ENCODE data around the gene SPRYD3. TPM values are rescaled to one million over a fixed set of nuclear protein-coding genes. Genes with fewer than 3 reads are reported as not detected.
"Not testable (repeated sequence)": the region's sequence is repeated elsewhere in the genome, so short reads cannot be mapped to it uniquely, and the experiment has no call there.

Gene SPRYD3
- total RNA-seq, 4 donors from 2014 or later, result 15.9 to 75.5 (median 28.9) TPM

DNA sequence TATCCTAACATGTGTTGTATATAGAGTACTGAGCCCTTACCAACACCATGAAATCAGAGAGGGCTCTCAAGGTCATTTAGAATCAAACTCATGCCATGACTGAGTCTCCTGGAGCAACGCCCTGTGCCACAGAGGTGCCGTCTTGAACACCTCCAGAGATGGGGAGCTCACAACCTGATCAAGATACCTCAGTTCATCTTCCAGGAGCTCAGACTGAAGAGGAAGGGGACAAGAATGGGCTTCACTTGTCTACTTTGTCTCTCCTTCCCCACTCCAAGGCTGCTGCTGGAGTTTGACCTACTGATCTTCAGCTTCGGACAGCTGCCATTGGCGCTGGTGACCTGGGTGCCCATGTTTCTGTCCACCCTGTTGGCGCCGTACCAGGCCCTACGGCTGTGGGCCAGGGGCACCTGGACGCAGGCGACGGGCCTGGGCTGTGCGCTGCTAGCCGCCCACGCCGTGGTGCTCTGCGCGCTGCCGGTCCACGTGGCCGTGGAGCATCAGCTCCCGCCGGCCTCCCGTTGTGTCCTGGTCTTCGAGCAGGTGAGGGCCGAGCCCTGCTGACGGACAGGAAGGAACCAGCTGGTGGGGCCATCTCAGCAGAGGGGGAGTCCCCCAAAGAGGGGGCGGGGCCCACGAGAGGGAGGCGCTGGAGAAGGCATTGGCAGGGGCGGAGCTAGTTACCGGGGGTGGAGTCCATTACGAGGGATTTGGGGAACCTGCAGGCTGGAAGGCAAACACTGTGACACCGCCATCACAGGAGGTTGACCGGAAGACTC is 36.1 kb upstream of the SPRYD3 start:
- H3K4me1 ChIP-seq, result no peaks in the 10 kb centered on the region
- no peaks in the 10 kb centered on the region for H3K36me3 ChIP-seq
- DNase-seq, result no peak
- no peak for TF ChIP-seq CTCF (IDR thresholded peaks at IDR 0.05)
- TF ChIP-seq POLR2A (IDR thresholded peaks at IDR 0.05), result no peak
- H3K4me3 ChIP-seq, result no peak overlapping the region
- no peaks in the 10 kb centered on the region for H3K27me3 ChIP-seq
- H3K27ac ChIP-seq, result no peak overlapping the region
- intact Hi-C loops (cut with DNase I; ENCODE audit: low total_unique reads), result no loop called here
- H3K9me3 ChIP-seq, result no peaks in the 10 kb centered on the region

GRCh38 chr12:53113951-53114350 is 34.8 kb upstream of the SPRYD3 start:
- Histone ChIP-seq H3K27ac (no peak overlapping the region), H3K4me3 (no peak overlapping the region), H3K36me3 (no peaks in the 10 kb centered on the region), H3K4me1 (no peaks in the 10 kb centered on the region), H3K9me3 (no peaks in the 10 kb centered on the region), H3K27me3 (no peaks in the 10 kb centered on the region)
- no peak for TF ChIP-seq POLR2A (IDR thresholded peaks at IDR 0.05)
- no peak for TF ChIP-seq CTCF (IDR thresholded peaks at IDR 0.05)
- intact Hi-C loops (cut with DNase I; ENCODE audit: low total_unique reads), result no loop called here
- no peak for DNase-seq

DNA sequence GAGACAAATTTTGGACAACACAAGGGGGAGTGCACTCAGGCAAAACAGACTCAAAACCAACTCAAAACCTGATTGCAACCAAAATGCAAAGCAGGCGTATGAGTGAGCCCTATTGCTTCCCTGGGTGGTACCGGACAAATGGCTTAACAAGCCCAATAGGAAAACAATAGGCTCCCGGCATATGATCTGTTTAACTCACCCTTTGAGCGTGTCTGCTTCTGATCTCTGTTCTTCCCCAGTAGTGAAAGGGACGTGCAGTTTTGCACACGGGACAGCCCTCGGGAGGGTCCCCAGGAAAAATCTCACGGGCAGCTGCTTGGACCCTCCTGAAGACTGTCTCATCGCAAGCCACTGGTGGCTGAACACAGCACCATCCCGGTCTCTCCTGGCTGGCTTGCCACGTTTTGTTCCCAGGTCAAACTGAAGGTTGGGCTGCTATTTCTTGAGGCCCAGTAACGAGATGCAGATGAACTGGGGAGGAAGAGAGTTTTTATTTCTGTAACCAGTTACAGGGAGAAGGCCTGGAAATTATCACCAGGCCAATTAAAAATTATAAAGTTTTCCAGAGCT is 34.0 kb upstream of the SPRYD3 start:
- Histone ChIP-seq H3K9me3 (no peaks in the 10 kb centered on the region), H3K27me3 (no peaks in the 10 kb centered on the region), H3K36me3 (no peaks in the 10 kb centered on the region), H3K4me3 (no peak overlapping the region), H3K27ac (no peak overlapping the region), H3K4me1 (no peaks in the 10 kb centered on the region)
- intact Hi-C loops (cut with DNase I; ENCODE audit: low total_unique reads), result no loop called here
- no peak for TF ChIP-seq POLR2A (IDR thresholded peaks at IDR 0.05)
- no peak for TF ChIP-seq CTCF (IDR thresholded peaks at IDR 0.05)
- DNase-seq, result no peak

DNA sequence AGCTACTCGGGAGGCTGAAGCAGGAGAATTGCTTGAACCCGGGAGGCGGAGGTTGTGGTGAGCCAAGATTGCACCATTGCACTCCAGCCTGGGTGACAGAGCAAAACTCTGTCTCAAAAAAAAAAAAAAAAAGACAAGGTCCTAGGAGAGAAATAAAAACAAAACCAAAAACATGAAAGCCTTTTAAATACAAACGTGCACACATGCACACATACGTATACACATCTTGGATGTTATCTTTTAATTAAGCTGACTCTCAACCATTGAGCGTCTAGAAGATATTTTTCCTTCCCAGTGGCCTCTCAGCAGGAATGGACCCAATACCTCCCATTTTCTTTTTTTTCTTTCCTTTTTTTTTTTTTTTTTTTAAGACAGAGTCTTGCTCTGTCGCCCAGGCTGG is 33.2 kb upstream of the SPRYD3 start:
- H3K27me3 ChIP-seq; DNase-seq; H3K4me1 ChIP-seq; intact Hi-C loops (cut with DNase I; ENCODE audit: low total_unique reads); H3K4me3 ChIP-seq; H3K27ac ChIP-seq; H3K36me3 ChIP-seq; H3K9me3 ChIP-seq: not testable (repeated sequence)

DNA sequence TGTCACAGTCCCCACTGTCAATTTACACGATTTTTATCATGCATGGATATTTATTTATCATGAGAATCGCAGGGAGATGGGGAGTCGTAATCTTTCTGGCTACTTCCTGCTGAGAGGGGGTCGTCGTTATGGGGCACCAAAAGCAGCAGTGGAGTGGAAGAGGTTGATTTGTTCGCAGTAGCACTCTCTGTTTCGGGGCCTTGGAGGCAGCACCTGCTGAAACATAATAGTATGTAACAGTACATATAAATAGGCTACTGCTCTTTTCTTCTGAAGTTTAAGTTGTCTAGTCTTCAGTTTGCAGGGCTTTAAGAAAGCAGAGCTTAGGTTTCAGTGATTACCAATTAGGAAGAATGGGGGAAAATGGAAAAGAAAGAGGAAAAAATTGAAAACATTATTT is 27.9 kb upstream of the SPRYD3 start:
- no peak overlapping the region for H3K4me3 ChIP-seq
- no peak overlapping the region for H3K27ac ChIP-seq
- TF ChIP-seq CTCF (IDR thresholded peaks at IDR 0.05), result no peak
- TF ChIP-seq POLR2A (IDR thresholded peaks at IDR 0.05), result no peak
- H3K9me3 ChIP-seq, result no peaks in the 10 kb centered on the region
- H3K36me3 ChIP-seq, result no peaks in the 10 kb centered on the region
- H3K27me3 ChIP-seq, result no peaks in the 10 kb centered on the region
- intact Hi-C loops (cut with DNase I; ENCODE audit: low total_unique reads), result no loop called here
- no peak for DNase-seq
- H3K4me1 ChIP-seq, result no peaks in the 10 kb centered on the region

Measured in uterus (tissue), 4 donors.